Measurements from ENCODE around the gene NUDT1. TPM values are rescaled to one million over a fixed set of nuclear protein-coding genes. Genes with fewer than 3 reads are reported as not detected.

The NUDT1 gene
- total and polyA plus RNA-seq, 7 experiments from 2014 or later: 14.0 to 77.7 (median 22.7) TPM

DNA sequence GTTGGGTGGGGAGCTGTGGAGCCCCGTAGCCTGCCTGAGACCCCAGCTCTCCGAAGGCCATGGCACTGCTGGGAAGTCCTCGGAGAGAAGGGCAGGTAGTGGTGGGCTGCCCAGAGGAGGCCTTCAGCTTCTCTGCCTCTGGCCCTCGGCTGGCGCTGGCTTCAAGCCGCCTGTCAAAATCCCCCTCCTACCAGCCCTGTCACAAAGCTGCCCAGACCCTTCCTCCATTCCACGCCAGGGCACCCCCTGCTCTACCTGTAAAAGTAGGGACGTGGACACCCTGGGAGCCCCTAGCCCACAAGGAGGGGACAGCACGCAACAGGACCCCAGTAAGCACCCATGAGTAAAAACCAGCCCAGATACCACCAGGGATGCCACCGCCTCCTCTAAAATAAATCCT is 40.9 kb upstream of the NUDT1 start:
- no peak overlapping the region for H3K4me3 ChIP-seq (ENCODE audit: low read length)
- no peaks in the 10 kb centered on the region for H3K9me3 ChIP-seq (ENCODE audit: control insufficient read depth in 2 of 3, low read length in 3 of 3)
- H3K27ac ChIP-seq (ENCODE audit: low read depth, low read length): no peak overlapping the region
- no peak overlapping the region for H3K27ac Mint-ChIP-seq
- no peak for ATAC-seq
- intact Hi-C loops (cut with micrococcal nuclease): no loop called here
- H3K36me3 ChIP-seq (ENCODE audit: control insufficient read depth in 2 of 3, insufficient read depth in 3 of 3, low read length in 3 of 3): peaks cover 0 to 38% (median 0%) of the 10 kb centered on the region in 3 experiments
- H3K4me3 Mint-ChIP-seq: no peak overlapping the region
- ChIA-PET CTCF (no interaction called here), POLR2A (no interaction called here)
- no peak for DNase-seq
- no peaks in the 10 kb centered on the region for H3K27me3 Mint-ChIP-seq
- H3K36me3 Mint-ChIP-seq: peaks cover 7 to 41% (median 20%) of the 10 kb centered on the region in 5 donors
- H3K27me3 ChIP-seq (ENCODE audit: control insufficient read depth in 2 of 2, insufficient read depth in 2 of 2, low read length in 2 of 2): no peaks in the 10 kb centered on the region
- peaks cover 0 to 5% (median 0%) of the 10 kb centered on the region in 11 donors for H3K9me3 Mint-ChIP-seq
- peaks cover 0 to 5% (median 0%) of the 10 kb centered on the region in 7 donors for H3K4me1 Mint-ChIP-seq
- H3K4me1 ChIP-seq (ENCODE audit: control insufficient read depth in 2 of 2, insufficient read depth in 2 of 2, low read length in 2 of 2): no peaks in the 10 kb centered on the region

DNA sequence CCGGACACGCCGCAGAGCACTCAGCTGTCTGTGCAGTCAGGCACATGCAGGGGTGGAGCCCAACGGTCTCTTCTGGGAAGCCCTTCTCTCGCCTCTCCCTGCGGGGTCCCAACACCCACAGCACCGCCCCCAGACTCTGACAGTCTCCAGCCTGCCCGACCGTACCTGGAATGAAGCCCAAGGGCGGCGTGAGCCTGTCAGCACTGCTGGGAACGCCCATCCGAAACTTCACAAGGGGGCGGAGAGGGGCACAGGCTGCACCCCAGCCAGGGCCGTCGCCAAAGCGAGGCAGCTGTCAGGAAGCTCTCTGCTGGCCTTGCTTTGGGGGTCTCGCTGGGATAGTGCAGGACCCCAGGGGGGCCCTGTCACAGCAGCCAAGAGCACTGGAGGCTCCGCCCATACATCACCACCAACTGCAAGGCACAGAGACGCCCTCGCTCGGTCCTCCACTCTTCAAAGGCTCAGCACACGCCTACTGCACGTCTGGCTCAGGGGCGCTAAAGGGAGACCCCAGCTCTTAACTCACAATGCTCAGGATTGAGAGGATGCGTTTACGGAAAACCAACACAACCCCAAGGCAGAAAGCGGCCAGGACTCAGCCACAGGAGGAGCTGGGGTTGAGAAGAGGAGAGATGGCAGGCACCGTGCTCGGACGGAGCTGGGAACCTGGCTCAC is 40.2 kb upstream of the NUDT1 start:
- no peak for DNase-seq
- no peak overlapping the region for H3K27ac Mint-ChIP-seq
- no peaks in the 10 kb centered on the region for H3K9me3 ChIP-seq (ENCODE audit: control insufficient read depth in 2 of 3, low read length in 3 of 3)
- peaks cover 0 to 32% (median 3%) of the 10 kb centered on the region in 3 experiments for H3K36me3 ChIP-seq (ENCODE audit: control insufficient read depth in 2 of 3, insufficient read depth in 3 of 3, low read length in 3 of 3)
- H3K9me3 Mint-ChIP-seq: peaks cover 0 to 4% (median 0%) of the 10 kb centered on the region in 11 donors
- no peak overlapping the region for H3K4me3 ChIP-seq (ENCODE audit: low read length)
- H3K4me3 Mint-ChIP-seq: no peak overlapping the region
- H3K27me3 Mint-ChIP-seq: no peaks in the 10 kb centered on the region
- intact Hi-C loops (cut with micrococcal nuclease): no loop called here
- H3K27ac ChIP-seq (ENCODE audit: low read depth, low read length): no peak overlapping the region
- H3K27me3 ChIP-seq (ENCODE audit: control insufficient read depth in 2 of 2, insufficient read depth in 2 of 2, low read length in 2 of 2): no peaks in the 10 kb centered on the region
- ChIA-PET POLR2A (interaction anchor here (0.6 kb wide), 1 partner anchor 446 kb away, joined by 3 read pairs; no protein-coding TSS in a partner anchor), CTCF (no interaction called here)
- no peaks in the 10 kb centered on the region for H3K4me1 ChIP-seq (ENCODE audit: control insufficient read depth in 2 of 2, insufficient read depth in 2 of 2, low read length in 2 of 2)
- H3K4me1 Mint-ChIP-seq: peaks cover 0 to 5% (median 0%) of the 10 kb centered on the region in 7 donors
- ATAC-seq: no peak
- peaks cover 7 to 37% (median 13%) of the 10 kb centered on the region in 5 donors for H3K36me3 Mint-ChIP-seq

DNA sequence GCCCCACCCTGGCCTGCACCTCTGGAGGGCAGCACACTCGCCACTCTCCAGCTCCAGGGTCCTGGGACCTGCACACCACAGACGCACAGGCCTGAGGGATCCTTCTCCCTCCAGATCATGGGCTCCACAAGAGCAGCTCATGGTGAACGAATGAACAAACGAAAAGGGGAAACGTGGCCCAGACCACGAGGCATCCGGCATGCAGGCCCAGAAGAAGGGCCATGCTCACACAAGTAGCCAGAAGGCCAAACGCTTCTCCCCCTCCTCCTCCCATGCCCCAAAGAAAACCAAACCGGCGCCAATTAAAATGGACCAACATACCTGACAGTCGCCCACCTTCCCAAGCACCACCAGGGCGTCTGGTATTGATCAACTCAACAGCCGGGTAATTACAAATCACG is 39.7 kb upstream of the NUDT1 start:
- ATAC-seq (no peak), DNase-seq (no peak)
- H3K9me3 Mint-ChIP-seq: peaks cover 0 to 3% (median 0%) of the 10 kb centered on the region in 11 donors
- H3K36me3 Mint-ChIP-seq: peaks cover 3 to 36% (median 7%) of the 10 kb centered on the region in 5 donors
- POLR2A ChIA-PET: interaction anchor here (0.6 kb wide), 1 partner anchor 447 kb away, joined by 3 read pairs; no protein-coding TSS in a partner anchor
- H3K27me3 ChIP-seq (ENCODE audit: control insufficient read depth in 2 of 2, insufficient read depth in 2 of 2, low read length in 2 of 2): no peaks in the 10 kb centered on the region
- intact Hi-C loops (cut with micrococcal nuclease): no loop called here
- H3K27ac Mint-ChIP-seq: no peak overlapping the region
- H3K4me1 Mint-ChIP-seq: peaks cover 0 to 3% (median 0%) of the 10 kb centered on the region in 7 donors
- H3K27me3 Mint-ChIP-seq: no peaks in the 10 kb centered on the region
- CTCF ChIA-PET: no interaction called here
- H3K27ac ChIP-seq (ENCODE audit: low read depth, low read length): no peak overlapping the region
- H3K4me1 ChIP-seq (ENCODE audit: control insufficient read depth in 2 of 2, insufficient read depth in 2 of 2, low read length in 2 of 2): no peaks in the 10 kb centered on the region
- H3K4me3 Mint-ChIP-seq: no peak overlapping the region
- peaks cover 0 to 31% (median 3%) of the 10 kb centered on the region in 3 experiments for H3K36me3 ChIP-seq (ENCODE audit: control insufficient read depth in 2 of 3, insufficient read depth in 3 of 3, low read length in 3 of 3)
- H3K4me3 ChIP-seq (ENCODE audit: low read length): no peak overlapping the region
- H3K9me3 ChIP-seq (ENCODE audit: control insufficient read depth in 2 of 3, low read length in 3 of 3): no peaks in the 10 kb centered on the region

DNA sequence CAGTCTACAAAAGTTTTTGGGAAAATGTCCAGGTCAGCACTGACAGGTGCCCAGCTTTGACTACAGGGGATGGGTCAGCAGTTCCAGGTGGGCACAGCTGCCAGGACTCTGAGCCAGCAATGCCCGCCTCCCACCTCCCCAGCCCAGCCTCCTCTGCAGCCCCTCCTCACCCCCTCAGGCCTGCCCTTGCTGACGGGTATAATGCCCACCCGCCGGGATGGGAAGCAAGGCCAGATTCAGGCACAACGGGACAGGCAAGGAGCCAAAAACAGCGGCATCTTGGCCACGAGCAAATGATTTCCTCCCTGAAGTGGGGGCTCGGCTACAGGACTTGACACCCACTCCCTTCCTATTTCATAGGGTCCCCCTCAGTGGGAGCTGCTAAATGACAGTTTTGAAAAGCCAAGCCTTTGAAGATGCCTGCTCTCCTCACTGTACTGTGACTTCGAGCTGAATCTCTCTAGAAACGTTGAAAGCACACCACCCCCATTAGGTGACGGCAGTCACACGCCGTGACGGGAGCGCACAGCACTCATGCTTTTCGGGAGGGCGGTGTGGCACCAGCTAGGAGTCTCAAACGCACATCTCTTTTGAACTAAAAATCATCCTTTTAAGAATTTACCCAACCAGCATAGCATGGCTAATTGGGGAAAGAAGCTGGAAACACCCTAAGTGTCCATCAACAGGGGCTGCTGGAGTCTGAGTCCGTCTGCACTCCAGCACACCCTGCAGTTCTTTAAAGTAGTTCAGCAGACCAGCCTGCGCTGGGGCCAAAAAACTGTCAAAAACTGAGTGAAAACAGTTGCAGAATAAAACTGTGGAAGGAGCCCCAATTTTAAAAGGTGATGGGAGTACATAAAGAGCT is 38.9 kb upstream of the NUDT1 start:
- no peak for ATAC-seq
- H3K4me3 Mint-ChIP-seq: no peak overlapping the region
- peaks cover under 1 to 39% (median 5%) of the 10 kb centered on the region in 5 donors for H3K36me3 Mint-ChIP-seq

DNA sequence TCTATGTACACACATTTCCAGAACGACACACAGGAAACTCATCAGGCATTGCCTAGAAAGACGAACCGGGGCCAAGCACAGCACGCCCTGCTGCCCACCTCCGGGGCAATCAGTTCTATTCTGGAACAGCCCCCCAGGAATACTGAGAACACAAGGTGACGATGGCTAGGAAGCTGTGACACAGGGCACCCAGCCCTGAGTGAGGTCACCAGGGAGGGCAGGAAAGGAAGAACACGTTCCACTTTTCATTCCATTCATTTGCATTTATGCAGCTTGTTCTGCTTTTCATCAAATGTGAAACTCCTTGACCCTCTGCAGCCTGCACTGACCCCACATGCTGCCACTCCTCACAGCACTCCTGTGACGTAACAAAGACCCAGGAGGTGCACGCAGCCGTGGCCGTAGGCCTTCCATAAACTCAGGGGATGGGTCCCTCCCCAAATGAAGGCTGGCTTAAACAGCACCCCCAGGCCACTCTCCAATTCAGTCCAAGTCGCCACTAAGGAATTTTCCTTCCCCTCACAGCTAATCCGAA is 38.2 kb upstream of the NUDT1 start:
- peak overlapping the region in 2 of 9 donors; percentile 41 to 48 for H3K27ac Mint-ChIP-seq
- ChIA-PET POLR2A (no interaction called here), CTCF (interaction anchor here (0.6 to 0.7 kb wide), 2 partner anchors 127 to 196 kb away, joined by 3 read pairs; no protein-coding TSS in a partner anchor)
- no peak overlapping the region for H3K4me3 Mint-ChIP-seq
- no peak overlapping the region for H3K4me3 ChIP-seq (ENCODE audit: low read length)
- H3K4me1 Mint-ChIP-seq: peaks cover 0 to 2% (median 0%) of the 10 kb centered on the region in 7 donors
- ATAC-seq (peak; percentile 34), DNase-seq (no peak)
- H3K27me3 ChIP-seq (ENCODE audit: control insufficient read depth in 2 of 2, insufficient read depth in 2 of 2, low read length in 2 of 2): no peaks in the 10 kb centered on the region
- intact Hi-C loops (cut with micrococcal nuclease): no loop called here
- H3K9me3 ChIP-seq (ENCODE audit: control insufficient read depth in 2 of 3, low read length in 3 of 3): no peaks in the 10 kb centered on the region
- no peaks in the 10 kb centered on the region for H3K4me1 ChIP-seq (ENCODE audit: control insufficient read depth in 2 of 2, insufficient read depth in 2 of 2, low read length in 2 of 2)
- peaks cover 1 to 42% (median 7%) of the 10 kb centered on the region in 5 donors for H3K36me3 Mint-ChIP-seq
- H3K9me3 Mint-ChIP-seq: no peaks in the 10 kb centered on the region
- H3K27me3 Mint-ChIP-seq: no peaks in the 10 kb centered on the region
- H3K27ac ChIP-seq (ENCODE audit: low read depth, low read length): no peak overlapping the region
- H3K36me3 ChIP-seq (ENCODE audit: control insufficient read depth in 2 of 3, insufficient read depth in 3 of 3, low read length in 3 of 3): peaks cover 0 to 40% (median 3%) of the 10 kb centered on the region in 3 experiments

More for the DNA sequence above, 38.9 kb upstream of the NUDT1 start:
- no peak overlapping the region for H3K4me3 ChIP-seq (ENCODE audit: low read length)
- Mint-ChIP-seq H3K4me1 (no peaks in the 10 kb centered on the region), H3K27me3 (no peaks in the 10 kb centered on the region), H3K27ac (no peak overlapping the region), H3K9me3 (no peaks in the 10 kb centered on the region)
- ChIA-PET CTCF (interaction anchor here (0.6 to 0.7 kb wide), 3 partner anchors 63 to 197 kb away, joined by 3 read pairs; no protein-coding TSS in a partner anchor), POLR2A (no interaction called here)
- H3K27ac ChIP-seq (ENCODE audit: low read depth, low read length): no peak overlapping the region
- no peaks in the 10 kb centered on the region for H3K4me1 ChIP-seq (ENCODE audit: control insufficient read depth in 2 of 2, insufficient read depth in 2 of 2, low read length in 2 of 2)
- DNase-seq: no peak
- no peaks in the 10 kb centered on the region for H3K27me3 ChIP-seq (ENCODE audit: control insufficient read depth in 2 of 2, insufficient read depth in 2 of 2, low read length in 2 of 2)
- H3K9me3 ChIP-seq (ENCODE audit: control insufficient read depth in 2 of 3, low read length in 3 of 3): no peaks in the 10 kb centered on the region
- intact Hi-C loops (cut with micrococcal nuclease): no loop called here
- H3K36me3 ChIP-seq (ENCODE audit: control insufficient read depth in 2 of 3, insufficient read depth in 3 of 3, low read length in 3 of 3): peaks cover 0 to 35% (median 3%) of the 10 kb centered on the region in 3 experiments

DNA sequence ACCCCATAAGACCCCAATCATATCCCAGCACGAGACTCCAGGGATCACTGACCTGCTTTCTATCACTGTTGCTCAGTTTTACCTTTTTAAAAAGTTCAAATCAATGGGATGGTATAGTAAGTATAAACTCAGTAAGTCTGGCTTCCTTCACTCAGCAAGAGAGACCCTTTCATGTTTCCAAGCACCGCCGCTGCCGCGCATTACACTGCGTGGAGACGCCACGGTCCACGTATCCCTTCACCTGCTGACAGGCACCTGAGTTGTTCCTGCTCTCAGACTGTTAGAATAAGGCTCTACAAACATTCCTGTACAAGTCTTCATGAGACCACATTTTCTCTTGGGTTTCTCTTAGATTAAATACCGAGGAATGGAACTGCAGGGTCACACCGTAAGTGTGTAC is 37.6 kb upstream of the NUDT1 start:
- no peak overlapping the region for H3K4me3 ChIP-seq (ENCODE audit: low read length)
- Mint-ChIP-seq H3K27ac (peak overlapping the region in 1 of 9 donors; percentile 57), H3K9me3 (no peaks in the 10 kb centered on the region), H3K27me3 (no peaks in the 10 kb centered on the region), H3K36me3 (peaks cover 0 to 39% (median 9%) of the 10 kb centered on the region in 5 donors), H3K4me3 (no peak overlapping the region), H3K4me1 (peaks cover 0 to 4% (median 0%) of the 10 kb centered on the region in 7 donors)
- ChIA-PET POLR2A (no interaction called here), CTCF (no interaction called here)
- no peaks in the 10 kb centered on the region for H3K9me3 ChIP-seq (ENCODE audit: control insufficient read depth in 2 of 3, low read length in 3 of 3)
- ATAC-seq (no peak), DNase-seq (no peak)
- no peaks in the 10 kb centered on the region for H3K4me1 ChIP-seq (ENCODE audit: control insufficient read depth in 2 of 2, insufficient read depth in 2 of 2, low read length in 2 of 2)
- H3K27me3 ChIP-seq (ENCODE audit: control insufficient read depth in 2 of 2, insufficient read depth in 2 of 2, low read length in 2 of 2): no peaks in the 10 kb centered on the region
- H3K27ac ChIP-seq (ENCODE audit: low read depth, low read length): no peak overlapping the region
- peaks cover 0 to 35% (median 3%) of the 10 kb centered on the region in 3 experiments for H3K36me3 ChIP-seq (ENCODE audit: control insufficient read depth in 2 of 3, insufficient read depth in 3 of 3, low read length in 3 of 3)
- intact Hi-C loops (cut with micrococcal nuclease): no loop called here
